Ecto neural progenitor cell (in vitro differentiated cells): ENCODE measurements around the gene NCK1.
"Not testable (repeated sequence)": the region's sequence is repeated elsewhere in the genome, so short reads cannot be mapped to it uniquely, and the experiment has no call there.

ENCODE experiments used
- DNase-seq: peaks from one replicate; pipeline ENCODE4 v3.0.0-alpha.2; 2018; ENCODE audit warnings: low spot score

Gene NCK1

DNA sequence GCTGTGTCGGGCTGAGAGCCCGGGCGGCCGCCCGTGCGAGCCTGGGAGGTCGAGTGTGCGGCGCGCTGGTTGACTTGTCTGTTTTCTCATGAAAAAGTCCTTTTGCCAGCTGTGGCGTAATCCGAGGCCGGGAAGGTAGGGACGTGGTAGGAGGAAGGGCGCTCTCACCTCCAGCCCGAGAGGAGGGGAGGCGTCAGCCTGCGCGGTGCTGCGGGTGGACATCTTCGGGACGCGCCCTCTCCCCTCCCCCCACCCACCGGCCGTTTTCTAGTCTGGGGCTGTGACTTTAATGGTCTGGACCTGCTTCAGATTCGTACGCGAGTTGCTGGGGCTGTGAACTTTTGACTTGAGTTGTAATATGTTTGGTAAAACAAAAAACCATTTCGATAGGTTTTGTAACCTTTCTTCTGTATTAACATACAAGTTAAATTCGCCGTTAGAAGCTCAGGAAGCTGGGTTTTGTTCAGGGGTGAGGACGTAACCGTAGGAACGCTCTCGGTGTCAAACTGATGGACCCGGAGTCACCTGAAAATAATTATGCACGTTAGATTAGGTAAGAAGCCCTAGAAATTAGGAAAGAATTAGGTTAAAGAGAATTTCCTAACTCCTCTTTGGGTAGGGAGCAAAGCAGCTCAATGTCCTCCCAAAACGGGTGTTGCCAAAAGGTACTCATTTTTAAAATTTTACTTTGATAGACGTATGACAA is 762 bp downstream of the NCK1 start:
- no peak for DNase-seq

DNA sequence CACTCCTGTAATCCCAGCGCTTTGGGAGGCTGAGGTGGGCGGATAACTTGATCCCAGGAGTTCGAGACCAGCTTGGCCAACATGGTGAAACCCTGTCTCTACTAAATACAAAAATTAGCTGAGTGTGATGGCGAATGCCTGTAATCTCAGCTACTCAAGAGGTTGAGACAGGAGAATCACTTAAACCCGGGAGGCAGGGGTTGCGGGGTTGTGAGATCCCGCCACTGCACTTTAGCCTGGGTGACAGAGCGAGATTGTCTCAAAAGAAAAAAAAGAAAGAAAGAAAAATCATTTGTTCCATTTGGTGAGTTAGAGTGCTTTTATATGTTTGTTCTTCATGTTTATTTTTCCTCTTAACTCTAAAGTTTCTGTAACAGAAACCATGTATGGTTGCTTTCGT is 7.3 kb downstream of the NCK1 start:
- DNase-seq = no peak

- DNase-seq = not testable (repeated sequence)
Observed at GRCh38 chr3:136872258-136872657, 10.2 kb downstream of the NCK1 start.

DNA sequence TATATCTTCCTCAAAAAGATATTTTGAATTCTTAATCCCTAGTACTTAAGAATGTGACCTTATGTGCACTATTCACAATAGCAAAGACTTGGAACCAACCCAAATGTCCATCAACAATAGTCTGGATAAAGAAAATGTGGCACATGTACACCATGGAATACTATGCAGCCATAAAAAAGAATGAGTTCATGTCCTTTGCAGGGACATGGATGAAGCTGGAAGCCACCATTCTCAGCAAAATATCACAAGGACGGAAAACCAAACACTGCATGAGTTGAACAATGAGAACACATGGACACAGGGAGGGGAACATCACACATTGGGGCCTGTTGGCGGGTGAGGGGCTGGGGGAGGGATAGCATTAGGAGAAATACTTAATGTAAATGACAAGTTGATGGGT is 17.5 kb downstream of the NCK1 start:
- not testable (repeated sequence) for DNase-seq

DNA sequence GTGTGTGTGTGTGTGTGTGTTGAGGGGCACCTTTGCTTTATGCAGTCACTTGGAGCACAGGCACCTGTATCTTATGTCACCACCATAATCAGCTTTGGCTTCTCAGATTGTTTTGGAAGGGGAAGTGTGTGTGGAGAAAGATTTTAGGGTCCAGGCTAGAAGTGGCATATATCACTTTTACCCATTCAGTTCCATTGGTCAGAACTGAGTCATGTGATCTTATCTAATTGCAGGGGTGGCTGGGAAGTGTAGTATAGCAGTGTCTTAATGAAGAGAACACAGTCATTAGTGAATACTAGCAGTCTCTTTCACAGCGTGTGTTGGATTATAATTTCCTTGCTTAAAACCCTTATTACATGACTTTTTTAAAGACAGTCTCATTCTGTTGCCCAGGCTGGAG is 20.6 kb downstream of the NCK1 start:
- DNase-seq = no peak

DNA sequence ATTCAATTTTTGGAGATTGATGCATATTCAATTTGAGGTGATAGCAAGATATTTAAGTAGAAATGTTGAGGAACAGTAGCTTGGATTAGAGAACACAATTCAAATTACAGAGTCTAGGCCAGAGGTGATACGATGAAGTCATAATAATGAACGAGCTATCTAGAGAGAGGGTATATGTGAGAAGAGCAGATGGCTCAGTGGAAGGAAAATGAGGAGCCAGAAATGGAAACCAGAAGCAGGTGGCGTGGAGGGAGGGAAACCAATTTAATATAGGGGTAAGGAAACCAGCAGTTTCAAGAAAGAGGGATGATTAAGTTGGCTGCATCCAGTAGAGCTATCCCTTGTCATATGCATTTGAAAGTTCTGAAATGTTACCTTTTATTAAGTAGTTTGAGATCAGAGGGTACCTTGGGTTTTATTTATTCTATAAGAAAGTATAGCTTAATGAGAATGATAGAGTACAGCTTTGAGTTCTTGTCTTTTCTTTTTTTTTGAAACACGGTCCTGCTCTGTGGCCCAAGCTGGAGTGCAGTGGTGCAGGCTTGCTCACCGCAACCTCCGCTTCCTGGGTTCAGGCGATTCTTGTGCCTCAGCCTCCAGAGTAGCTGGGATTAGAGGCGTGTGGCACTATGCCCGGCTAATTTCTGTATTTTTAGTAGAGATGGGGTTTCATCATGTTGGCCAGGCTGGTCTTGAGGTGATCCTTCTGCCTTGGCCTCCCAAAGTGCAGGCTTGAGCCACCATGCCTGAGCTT is 22.1 kb downstream of the NCK1 start:
- no peak for DNase-seq

GRCh38 chr3:136885357-136886213 is 23.6 kb downstream of the NCK1 start:
- DNase-seq = no peak

DNA sequence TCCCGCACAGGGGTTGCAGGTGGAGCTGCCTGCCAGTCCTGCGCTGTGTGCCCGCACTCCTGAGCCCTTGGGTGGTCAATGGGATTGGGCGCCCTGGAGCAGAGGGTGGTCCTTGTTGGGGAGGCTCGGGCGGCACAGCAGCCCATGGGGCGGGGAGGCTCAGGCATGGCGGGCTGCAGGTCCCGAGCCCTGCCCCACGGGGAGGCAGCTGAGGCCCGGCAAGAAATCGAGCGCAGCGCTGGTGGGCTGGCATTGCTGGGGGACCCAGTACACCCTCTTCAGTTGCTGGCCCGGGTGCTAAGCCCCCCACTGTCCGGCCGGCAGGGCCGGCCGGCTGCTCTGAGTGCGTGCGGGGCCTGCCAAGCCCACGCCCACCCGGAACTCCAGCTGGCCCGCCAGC is 27.9 kb downstream of the NCK1 start:
- no peak for DNase-seq

- DNase-seq = no peak
Observed at GRCh38 chr3:136891934-136892855, 30.2 kb downstream of the NCK1 start.

DNA sequence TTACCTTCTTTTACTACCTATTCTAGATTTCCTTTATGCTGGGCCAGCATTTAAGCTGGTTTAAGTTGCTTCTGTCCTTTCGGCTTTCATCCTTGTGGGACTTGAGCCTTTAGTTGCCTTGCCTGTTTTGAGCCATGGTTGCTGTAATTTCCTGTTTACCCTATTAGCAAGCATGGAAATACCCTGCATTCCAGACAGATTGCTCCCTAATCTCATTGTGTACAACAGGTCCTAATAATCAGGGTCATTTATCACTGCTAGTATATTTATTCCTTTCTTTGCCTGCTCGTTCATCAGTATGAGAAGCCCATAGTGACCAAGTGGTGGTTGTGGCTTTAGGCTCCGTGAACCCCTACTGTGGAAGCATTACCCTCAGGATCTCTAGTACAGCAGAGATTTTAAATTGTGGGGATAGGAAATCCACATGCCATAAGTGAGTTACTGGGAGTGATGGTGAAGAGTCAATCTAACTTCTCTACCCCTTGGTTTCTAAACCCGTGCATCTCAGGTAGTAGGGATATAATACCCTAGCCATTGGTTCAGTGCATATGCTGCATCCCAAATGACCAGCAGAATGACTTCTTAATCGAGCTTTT is 31.9 kb downstream of the NCK1 start:
- no peak for DNase-seq

GRCh38 chr3:136897171-136897570 is 35.2 kb downstream of the NCK1 start:
- not testable (repeated sequence) for DNase-seq

- DNase-seq = no peak
Observed at GRCh38 chr3:136898549-136898948, 36.5 kb downstream of the NCK1 start.

DNA sequence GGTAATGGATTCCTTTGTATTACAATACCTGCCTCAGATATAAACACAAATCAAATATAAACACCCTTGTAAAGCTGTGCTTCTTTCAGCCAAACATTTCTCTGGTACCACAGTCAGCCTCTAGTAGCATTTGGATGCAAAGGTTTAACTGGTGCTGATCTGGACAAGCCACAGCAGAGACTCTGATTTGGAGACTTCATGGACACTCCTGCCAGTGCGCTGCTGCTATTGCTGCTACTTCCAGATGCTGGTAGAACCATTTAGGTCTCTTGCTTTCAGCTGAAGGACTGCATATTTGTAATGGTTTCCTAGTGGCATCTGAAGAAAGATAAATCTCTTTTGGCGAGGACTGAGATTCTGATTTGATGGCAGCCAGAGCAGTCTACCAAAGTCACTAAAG is 36.9 kb downstream of the NCK1 start:
- DNase-seq = no peak

- no peak for DNase-seq
Observed at GRCh38 chr3:136899622-136900158, 37.7 kb downstream of the NCK1 start.

DNA sequence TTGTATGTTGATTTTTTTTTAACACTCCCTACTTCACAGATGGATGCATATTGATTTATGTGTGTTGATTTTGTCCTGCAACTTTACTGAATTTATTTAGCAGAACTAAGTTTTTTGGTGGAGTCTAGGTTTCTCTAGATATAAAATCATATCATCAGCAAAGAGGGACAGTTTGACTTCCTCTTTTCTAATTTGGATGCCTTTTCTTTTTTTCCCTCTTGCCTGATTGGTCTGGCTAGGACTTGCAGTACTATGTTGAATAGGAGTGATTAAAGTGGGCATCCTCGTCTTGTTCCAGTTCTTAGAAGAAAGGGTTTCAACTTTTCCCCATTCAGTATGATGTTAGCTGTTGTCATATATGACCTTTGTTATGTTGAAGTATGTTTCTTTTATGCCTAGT is 38.7 kb downstream of the NCK1 start:
- not testable (repeated sequence) for DNase-seq

- DNase-seq = no peak
Observed at GRCh38 chr3:136901391-136901790, 39.4 kb downstream of the NCK1 start.

DNA sequence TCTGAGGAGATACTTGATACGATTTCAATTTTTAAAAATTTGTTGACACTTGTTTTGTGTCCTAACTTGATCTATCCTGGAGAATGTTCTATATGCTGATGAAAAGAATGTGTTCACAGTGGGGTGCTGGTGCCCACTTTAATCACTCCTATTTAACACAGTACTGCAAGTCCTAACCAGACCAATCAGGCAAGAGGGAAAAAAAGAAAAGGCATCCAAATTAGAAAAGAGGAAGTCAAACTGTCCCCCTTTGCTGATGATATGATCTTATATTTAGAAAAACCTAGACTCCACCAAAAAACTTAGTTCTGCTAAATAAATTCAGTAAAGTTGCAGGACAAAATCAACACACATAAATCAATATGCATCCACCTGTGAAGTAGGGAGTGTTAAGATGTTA is 40.5 kb downstream of the NCK1 start:
- not testable (repeated sequence) for DNase-seq

DNA sequence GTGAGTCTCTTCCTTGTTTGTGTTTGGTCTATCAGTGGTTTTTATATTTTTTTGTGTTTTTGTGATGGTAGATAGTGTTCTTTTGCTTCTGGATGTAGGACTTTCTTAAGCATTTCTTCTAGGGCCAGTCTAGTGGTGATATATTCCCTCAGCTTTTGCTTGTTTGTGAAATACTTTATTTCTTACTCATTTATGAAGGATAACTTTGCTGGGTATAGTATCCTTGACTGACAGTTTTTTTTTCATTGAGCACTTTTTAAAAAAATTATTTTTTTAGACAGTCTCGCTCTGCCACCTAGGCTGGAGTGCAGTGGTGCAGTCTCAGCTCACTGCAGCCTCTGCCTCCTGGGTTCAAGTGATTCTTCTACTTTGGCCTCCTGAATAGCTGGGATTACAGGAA is 41.9 kb downstream of the NCK1 start:
- DNase-seq = no peak

DNA sequence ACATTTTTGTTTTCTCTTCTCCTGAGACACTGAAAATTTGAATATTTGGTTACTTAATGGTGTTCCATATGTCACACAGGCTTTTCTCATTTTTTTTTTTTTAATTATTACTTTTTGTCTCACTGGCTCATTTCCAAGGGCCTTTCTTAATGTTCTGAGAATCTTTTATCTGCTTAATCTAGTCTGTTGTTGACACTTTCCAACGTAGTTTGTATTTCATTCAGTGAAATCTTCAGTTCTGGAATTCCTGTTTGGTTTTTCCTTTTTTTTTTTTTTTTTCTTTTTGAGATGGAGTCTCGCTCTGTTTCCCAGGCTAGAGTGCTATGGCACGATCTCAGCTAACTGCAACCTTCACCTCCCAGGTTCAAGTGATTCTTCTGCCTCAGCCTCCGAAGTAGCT is 42.7 kb downstream of the NCK1 start:
- DNase-seq = no peak

DNA sequence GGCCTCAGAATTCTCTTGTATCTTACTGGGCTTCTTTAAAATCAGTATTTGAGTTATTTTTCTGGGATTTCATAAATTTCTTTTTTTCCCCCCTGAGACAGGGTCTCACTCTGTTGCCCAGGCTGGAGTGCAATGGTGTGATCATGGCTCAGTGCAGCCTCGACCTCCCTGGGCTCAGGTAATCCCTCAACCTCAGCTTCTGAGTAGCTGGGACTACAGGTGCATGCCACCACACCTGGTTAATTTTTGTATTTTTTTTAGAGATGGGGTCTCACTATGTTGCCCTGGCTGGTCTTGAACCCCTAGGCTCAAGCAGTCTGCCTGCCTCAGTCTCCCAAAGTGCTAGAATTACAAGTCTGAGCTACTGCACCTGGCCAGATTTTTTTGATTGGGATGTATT is 43.5 kb downstream of the NCK1 start:
- DNase-seq = no peak

GRCh38 chr3:136906725-136907124 is 44.7 kb downstream of the NCK1 start:
- DNase-seq = no peak
